ENCODE measurements around the gene BHLHE41.

Gene BHLHE41

GRCh38 chr12:26124446-26125399 is at the start of gene BHLHE41:
BHLHE41 (minus strand) TSS chr12:26125037; CDS start chr12:26124779, 258 bp downstream.
- DNase-seq (ENCODE audit: low spot score) (peak; percentile 69), FAIRE-seq (peak; percentile 77)

- DNase-seq (ENCODE audit: low spot score) (no peak), FAIRE-seq (no peak)
Observed at GRCh38 chr12:26172946-26173552, 48.2 kb upstream of the BHLHE41 start.

- no peak for FAIRE-seq
- no peak for DNase-seq (ENCODE audit: low spot score)
Observed at GRCh38 chr12:26172539-26172938, 47.7 kb upstream of the BHLHE41 start.

- FAIRE-seq (no peak), DNase-seq (ENCODE audit: low spot score) (no peak)
Observed at GRCh38 chr12:26172013-26172412, 47.2 kb upstream of the BHLHE41 start.

GRCh38 chr12:26164118-26164517 is 39.3 kb upstream of the BHLHE41 start:
- no peak for FAIRE-seq
- DNase-seq (ENCODE audit: low spot score), result no peak

GRCh38 chr12:26162905-26163304 is 38.1 kb upstream of the BHLHE41 start:
- DNase-seq (ENCODE audit: low spot score), result no peak
- peak; percentile 92 for FAIRE-seq

GRCh38 chr12:26162174-26162573 is 37.3 kb upstream of the BHLHE41 start:
- DNase-seq (ENCODE audit: low spot score), result no peak
- FAIRE-seq, result no peak

- DNase-seq (ENCODE audit: low spot score), result no peak
- FAIRE-seq, result no peak
Observed at GRCh38 chr12:26158078-26158764, 33.4 kb upstream of the BHLHE41 start.

- no peak for DNase-seq (ENCODE audit: low spot score)
- no peak for FAIRE-seq
Observed at GRCh38 chr12:26157001-26157400, 32.2 kb upstream of the BHLHE41 start.

GRCh38 chr12:26156201-26156871 is 31.5 kb upstream of the BHLHE41 start:
- FAIRE-seq (no peak), DNase-seq (ENCODE audit: low spot score) (no peak)

GRCh38 chr12:26153421-26154154 is 28.8 kb upstream of the BHLHE41 start:
- DNase-seq (ENCODE audit: low spot score) (peak; percentile 82), FAIRE-seq (no peak)

- DNase-seq (ENCODE audit: low spot score), result no peak
- peak; percentile 61 for FAIRE-seq
Observed at GRCh38 chr12:26152507-26153102, 27.8 kb upstream of the BHLHE41 start.

- no peak for FAIRE-seq
- no peak for DNase-seq (ENCODE audit: low spot score)
Observed at GRCh38 chr12:26150736-26151450, 26.1 kb upstream of the BHLHE41 start.

GRCh38 chr12:26149968-26150500 is 25.2 kb upstream of the BHLHE41 start:
- DNase-seq (ENCODE audit: low spot score) (no peak), FAIRE-seq (no peak)

- no peak for FAIRE-seq
- DNase-seq (ENCODE audit: low spot score), result no peak
Observed at GRCh38 chr12:26148291-26148690, 23.5 kb upstream of the BHLHE41 start.

GRCh38 chr12:26143291-26143690 is 18.5 kb upstream of the BHLHE41 start:
- FAIRE-seq, result no peak
- DNase-seq (ENCODE audit: low spot score), result no peak

- FAIRE-seq (no peak), DNase-seq (ENCODE audit: low spot score) (no peak)
Observed at GRCh38 chr12:26138860-26139259, 14.0 kb upstream of the BHLHE41 start.

- FAIRE-seq (no peak), DNase-seq (ENCODE audit: low spot score) (no peak)
Observed at GRCh38 chr12:26136688-26137087, 11.9 kb upstream of the BHLHE41 start.

- FAIRE-seq, result no peak
- no peak for DNase-seq (ENCODE audit: low spot score)
Observed at GRCh38 chr12:26135571-26135970, 10.7 kb upstream of the BHLHE41 start.

All from urothelium cell line (cell line).